Small intestine (tissue), 16 donors: ENCODE results near the gene TRAPPC2L. TPM values are rescaled to one million over a fixed set of nuclear protein-coding genes. Genes with fewer than 3 reads are reported as not detected.

Experiments
- DNase-seq, 2 donors: peaks; one replicate each; pipeline versions ENCODE4 v3.0.0 to v3.0.0-alpha.2; 2013
- FAIRE-seq: peaks from 2 replicates; lab custom pipeline; 2012; peaks lifted over from hg19 to GRCh38; lab: Jason Lieb, UNC
- H3K27ac ChIP-seq, 3 donors: one replicate each; pipeline ENCODE4 v1.5.1; 2013; ENCODE audit warnings: low read length in 2 of 3, mild to moderate bottlenecking in 2 of 3, control low read depth in 1 of 3, inconsistent platforms in 1 of 3, low read depth in 1 of 3, moderate library complexity in 1 of 3
- H3K27me3 ChIP-seq, 3 donors: one replicate each; pipeline ENCODE4 v1.6.1; 2013; ENCODE audit warnings: low read length in 3 of 3, inconsistent platforms in 1 of 3; ENCODE audit not compliant: control insufficient read depth in 3 of 3, insufficient read depth in 3 of 3
- H3K36me3 ChIP-seq, 3 donors: one replicate each; pipeline ENCODE4 v1.6.1; 2013; ENCODE audit warnings: low read length in 3 of 3, inconsistent platforms in 1 of 3, low read depth in 1 of 3, mild to moderate bottlenecking in 1 of 3, moderate library complexity in 1 of 3; ENCODE audit not compliant: control insufficient read depth in 3 of 3, insufficient read depth in 2 of 3
- H3K4me1 ChIP-seq, 3 donors: one replicate each; pipeline ENCODE4 v1.6.1; 2013; ENCODE audit warnings: low read length in 2 of 3, inconsistent platforms in 1 of 3, low read depth in 1 of 3, mild to moderate bottlenecking in 1 of 3, moderate library complexity in 1 of 3; ENCODE audit not compliant: control insufficient read depth in 3 of 3, insufficient read depth in 2 of 3
- H3K4me3 ChIP-seq, 3 donors: one replicate each; pipeline ENCODE4 v1.5.1; 2013; ENCODE audit warnings: low read length in 3 of 3, control low read depth in 1 of 3, inconsistent platforms in 1 of 3, low read depth in 1 of 3, mild to moderate bottlenecking in 1 of 3, moderate library complexity in 1 of 3
- H3K9me3 ChIP-seq, 2 donors: one replicate each; pipeline ENCODE4 v1.6.1; 2013; ENCODE audit warnings: low read depth in 1 of 2, low read length in 1 of 2; ENCODE audit not compliant: control insufficient read depth in 2 of 2, insufficient read depth in 1 of 2
- WGBS, 3 donors: extraction: QIAGEN DNeasy Blood & Tissue Kit; methylation state at CpG; one replicate each; pipeline ENCODE4 v1.1.7; 2013; 5-methylcytosine and 5-hydroxymethylcytosine counted together
- long read RNA-seq, 10 donors: transcript quantifications; one replicate each; lab custom pipeline, GENCODE V29; 2026
- polyA plus RNA-seq, 4 donors: library from polyadenylated mRNA; stranded (reverse) in 3 of 4; unstranded in 1 of 4; fragments of 200-250 nt in 3 of 4; fragments of 120-200 nt in 1 of 4; gene quantifications; one replicate each; pipeline versions ENCODE4 v1.2.1 to v1.2.3, GENCODE V29; 2013
- donor health status: healthy with polysubstance abuse.
- donor health status: control.
- donor health status: control.
- donor health status: Bipolar disorder and iron deficiency.
- donor health status: healthy.

The TRAPPC2L gene, protein sequence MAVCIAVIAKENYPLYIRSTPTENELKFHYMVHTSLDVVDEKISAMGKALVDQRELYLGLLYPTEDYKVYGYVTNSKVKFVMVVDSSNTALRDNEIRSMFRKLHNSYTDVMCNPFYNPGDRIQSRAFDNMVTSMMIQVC
- 100 to 1,000 TPM in 1 of 4 donors, 10 to 100 TPM in 3; 46.6 to 104 (median 72.7) TPM for polyA plus RNA-seq
- long read RNA-seq, donor 1 = 0 reads
- long read RNA-seq, donor 2, transcript TRAPPC2L-201 (5 exons, 2,215 nt) = major isoform, 6 of 25 reads
- long read RNA-seq, donor 2, partial matches to known transcripts = 0 of 25 reads
- long read RNA-seq, donor 2, other reads (novel, unspliced or antisense) = 15 of 25 reads
- long read RNA-seq, donor 3, transcript TRAPPC2L-201 (5 exons, 2,215 nt) = major isoform, 15 of 46 reads
- long read RNA-seq, donor 3, partial matches to known transcripts = 0 of 46 reads
- long read RNA-seq, donor 3, other reads (novel, unspliced or antisense) = 20 of 46 reads
- long read RNA-seq, donor 4, partial matches to known transcripts = 0 of 1 reads
- long read RNA-seq, donor 4, other reads (novel, unspliced or antisense) = 0 of 1 reads
- long read RNA-seq, donor 5, partial matches to known transcripts = 0 of 26 reads
- long read RNA-seq, donor 5, other reads (novel, unspliced or antisense) = 19 of 26 reads
- long read RNA-seq, donor 6, transcript TRAPPC2L-201 (5 exons, 2,215 nt) = major isoform, 10 of 32 reads
- long read RNA-seq, donor 6, partial matches to known transcripts = 0 of 32 reads
- long read RNA-seq, donor 6, other reads (novel, unspliced or antisense) = 18 of 32 reads
- long read RNA-seq, donor 7, transcript TRAPPC2L-201 (5 exons, 2,215 nt) = major isoform, 12 of 57 reads
- long read RNA-seq, donor 7, partial matches to known transcripts = 0 of 57 reads
- long read RNA-seq, donor 7, other reads (novel, unspliced or antisense) = 43 of 57 reads
- long read RNA-seq, donor 8, partial matches to known transcripts = 0 of 2 reads
- long read RNA-seq, donor 8, other reads (novel, unspliced or antisense) = 0 of 2 reads
- long read RNA-seq, donor 9, transcript TRAPPC2L-201 (5 exons, 2,215 nt) = major isoform, 5 of 6 reads
- long read RNA-seq, donor 9, partial matches to known transcripts = 0 of 6 reads
- long read RNA-seq, donor 9, other reads (novel, unspliced or antisense) = 0 of 6 reads
- long read RNA-seq, donor 10, transcript TRAPPC2L-201 (5 exons, 2,215 nt) = major isoform, 14 of 65 reads
- long read RNA-seq, donor 10, partial matches to known transcripts = 0 of 65 reads
- long read RNA-seq, donor 10, other reads (novel, unspliced or antisense) = 47 of 65 reads

DNA sequence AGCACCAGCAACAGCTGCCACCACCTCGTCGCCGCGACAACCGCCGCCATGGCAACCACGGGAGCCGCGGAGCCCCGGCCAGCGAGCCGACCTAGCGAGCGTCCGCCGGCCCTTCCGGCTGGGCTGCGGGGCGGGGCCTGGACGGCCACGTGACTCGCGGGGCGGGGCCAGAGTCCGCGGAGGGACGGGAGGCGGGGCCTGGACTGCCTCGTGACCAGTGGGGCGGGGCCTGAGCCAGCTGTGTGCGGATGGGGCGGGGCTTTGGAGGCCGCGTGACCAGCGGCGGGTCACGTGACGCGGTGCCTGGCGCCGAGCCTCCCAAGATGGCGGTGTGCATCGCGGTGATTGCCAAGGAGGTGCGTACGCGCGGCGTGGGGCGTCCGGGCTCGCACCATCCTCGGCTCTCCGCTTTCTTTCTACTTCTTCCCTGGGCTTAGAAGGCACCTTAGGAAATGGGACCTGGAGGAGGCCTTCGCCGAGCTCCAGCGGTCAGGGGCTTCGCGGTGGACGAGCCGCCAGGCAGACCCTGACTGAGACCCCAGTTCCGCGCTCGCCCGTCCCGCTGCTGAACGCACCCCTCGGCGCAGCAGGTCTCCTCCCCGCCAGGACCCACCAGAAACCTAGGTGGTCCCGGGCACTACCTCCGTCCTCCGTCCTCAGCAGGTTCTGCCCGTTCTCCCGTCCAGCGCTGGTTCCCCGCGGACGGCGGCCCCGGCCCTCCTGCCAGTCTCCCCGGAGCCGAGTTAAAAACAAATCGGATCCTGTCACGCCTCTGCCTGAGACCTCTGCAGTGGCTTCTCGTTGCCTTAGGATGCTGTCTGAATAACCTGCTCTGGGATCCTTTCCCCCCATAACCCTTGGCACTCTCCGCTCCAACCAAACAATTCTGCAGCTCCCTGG, at the start of gene TRAPPC2L, which contains the start of gene GALNS:
TRAPPC2L (plus strand) TSS at position 300 of the 900 bp plus-strand sequence; CDS start at position 324, 24 bp downstream.
GALNS (minus strand) TSS at position 120 of the 900 bp plus-strand sequence; CDS start at position 50, 70 bp downstream.
- WGBS, 3 donors = 0 to 1% (median 0%) methylated on average over 48 to 87 of the region's 87 CpGs
- Histone ChIP-seq H3K27me3 (no peaks in the 10 kb centered on the region), H3K4me1 (peaks cover 0 to 10% (median 5%) of the 10 kb centered on the region in 3 donors), H3K9me3 (no peaks in the 10 kb centered on the region), H3K36me3 (peaks cover 2 to 54% (median 10%) of the 10 kb centered on the region in 3 donors), H3K4me3 (peak within 1 kb of the TSS; percentile 80 to 94 (median 94)), H3K27ac (peak within 1 kb of the TSS; percentile 61 to 87 (median 79))
- FAIRE-seq (no peak), DNase-seq (peak; percentile 94 to 97)

DNA sequence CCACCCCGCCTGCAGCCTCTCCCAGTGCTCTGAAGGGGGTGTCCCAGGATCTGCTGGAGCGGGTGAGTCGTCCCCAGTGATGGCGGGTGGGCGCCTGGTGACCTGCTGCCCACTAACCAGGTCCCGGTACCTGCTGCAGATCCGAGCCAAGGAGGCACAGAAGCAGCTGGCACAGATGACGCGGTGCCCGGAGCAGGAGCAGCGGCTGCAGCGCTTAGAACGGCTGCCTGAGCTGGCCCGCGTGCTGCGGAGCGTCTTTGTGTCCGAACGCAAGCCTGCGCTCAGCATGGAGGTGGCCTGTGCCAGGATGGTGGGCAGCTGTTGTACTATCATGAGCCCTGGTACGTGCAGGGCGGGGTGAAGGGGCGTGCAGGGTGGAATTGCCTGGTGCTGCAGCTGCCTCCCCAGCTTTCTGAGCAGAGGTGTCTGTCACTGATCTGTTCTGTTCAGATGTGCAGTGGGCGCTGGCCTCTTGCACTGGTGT, 49.7 kb upstream of the TRAPPC2L start:
- no peak for FAIRE-seq
- Histone ChIP-seq H3K4me1 (peaks cover 0 to 29% (median 9%) of the 10 kb centered on the region in 3 donors), H3K27ac (no peak overlapping the region), H3K27me3 (no peaks in the 10 kb centered on the region), H3K9me3 (no peaks in the 10 kb centered on the region), H3K36me3 (peaks cover 0 to 62% (median 0%) of the 10 kb centered on the region in 3 donors), H3K4me3 (no peak overlapping the region)
- WGBS, 3 donors = 84 to 90% (median 88%) methylated on average over 24 of the region's 24 CpGs
- no peak for DNase-seq

DNA sequence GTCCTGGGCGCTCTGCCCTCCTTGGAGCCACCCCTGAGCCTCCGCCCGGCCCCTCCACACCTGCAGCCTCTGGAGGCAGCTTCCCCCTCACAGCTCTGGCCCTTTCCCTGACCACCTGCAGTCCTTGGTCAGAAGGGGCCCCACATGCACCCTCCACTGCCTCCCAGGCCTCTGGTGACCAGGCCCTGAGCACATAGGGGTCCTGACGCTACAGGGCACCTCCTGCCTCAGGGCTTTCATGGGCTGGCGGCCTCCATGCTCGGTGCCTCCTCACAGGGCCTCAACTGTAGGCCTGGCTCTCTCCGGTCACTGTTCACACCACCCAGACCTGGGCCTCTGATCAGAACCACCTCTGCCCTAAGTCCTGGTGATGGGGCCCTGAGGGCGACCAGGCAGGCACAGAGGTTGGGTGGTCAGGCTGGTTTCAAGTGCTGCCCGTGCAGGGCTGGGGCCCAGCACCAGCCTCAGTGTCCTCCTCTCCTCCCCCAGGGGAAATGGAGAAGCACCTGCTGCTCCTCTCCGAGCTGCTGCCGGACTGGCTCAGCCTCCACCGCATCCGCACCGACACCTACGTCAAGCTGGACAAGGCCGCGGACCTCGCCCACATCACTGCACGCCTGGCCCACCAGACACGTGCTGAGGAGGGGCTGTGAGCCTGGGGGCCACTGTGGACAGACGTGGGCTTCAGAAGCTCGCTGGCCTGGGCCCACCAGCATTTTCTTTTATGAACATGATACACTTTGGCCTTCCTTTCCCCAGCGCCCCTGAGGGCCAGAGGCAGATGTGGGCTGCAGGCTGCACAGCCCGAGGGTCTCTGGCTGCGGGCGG, 49.1 kb upstream of the TRAPPC2L start:
- FAIRE-seq (no peak), DNase-seq (no peak)
- Histone ChIP-seq H3K36me3 (peaks cover 0 to 62% (median 0%) of the 10 kb centered on the region in 3 donors), H3K9me3 (no peaks in the 10 kb centered on the region), H3K4me3 (no peak overlapping the region), H3K27ac (no peak overlapping the region), H3K27me3 (no peaks in the 10 kb centered on the region), H3K4me1 (peaks cover 0 to 30% (median 9%) of the 10 kb centered on the region in 3 donors)
- 85 to 91% (median 89%) methylated on average over 23 to 26 of the region's 26 CpGs for WGBS, 3 donors

DNA sequence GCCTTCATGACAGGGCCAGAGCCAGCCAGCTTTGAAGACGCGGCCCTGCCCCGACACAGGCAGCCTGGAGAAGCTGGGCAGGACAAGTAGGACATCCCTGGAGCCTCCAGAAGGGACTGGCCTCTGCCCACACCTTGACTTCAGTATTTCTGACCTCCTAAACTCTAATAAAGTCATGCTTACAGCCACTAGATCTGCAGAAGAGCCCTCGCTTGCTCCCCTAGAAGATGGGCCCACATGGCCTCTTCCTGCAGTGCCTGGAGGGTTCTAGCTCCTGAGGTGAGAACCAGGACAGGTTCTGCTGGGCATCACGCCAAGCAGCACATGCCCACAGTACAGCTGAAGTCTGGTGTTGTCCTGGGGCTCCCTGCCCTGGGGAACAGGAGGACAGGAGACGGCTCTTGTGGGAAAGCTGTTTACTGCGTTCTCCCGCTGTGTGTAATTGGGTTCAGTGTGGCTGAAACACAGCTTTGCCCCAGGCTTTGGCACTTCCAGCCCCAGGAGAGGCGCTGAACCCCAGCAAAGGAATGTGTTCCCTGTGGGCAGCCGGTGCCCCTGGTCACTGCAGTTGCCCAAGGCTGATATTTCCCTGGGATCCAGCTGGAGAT, 47.8 kb upstream of the TRAPPC2L start:
- FAIRE-seq (no peak), DNase-seq (no peak)
- 79 to 84% (median 83%) methylated on average over 10 of the region's 10 CpGs for WGBS, 3 donors
- peaks cover 0 to 62% (median 0%) of the 10 kb centered on the region in 3 donors for H3K36me3 ChIP-seq
- H3K27ac ChIP-seq = no peak overlapping the region
- H3K4me3 ChIP-seq = no peak overlapping the region
- H3K4me1 ChIP-seq = peaks cover 0 to 35% (median 9%) of the 10 kb centered on the region in 3 donors
- H3K27me3 ChIP-seq = no peaks in the 10 kb centered on the region
- H3K9me3 ChIP-seq = no peaks in the 10 kb centered on the region

DNA sequence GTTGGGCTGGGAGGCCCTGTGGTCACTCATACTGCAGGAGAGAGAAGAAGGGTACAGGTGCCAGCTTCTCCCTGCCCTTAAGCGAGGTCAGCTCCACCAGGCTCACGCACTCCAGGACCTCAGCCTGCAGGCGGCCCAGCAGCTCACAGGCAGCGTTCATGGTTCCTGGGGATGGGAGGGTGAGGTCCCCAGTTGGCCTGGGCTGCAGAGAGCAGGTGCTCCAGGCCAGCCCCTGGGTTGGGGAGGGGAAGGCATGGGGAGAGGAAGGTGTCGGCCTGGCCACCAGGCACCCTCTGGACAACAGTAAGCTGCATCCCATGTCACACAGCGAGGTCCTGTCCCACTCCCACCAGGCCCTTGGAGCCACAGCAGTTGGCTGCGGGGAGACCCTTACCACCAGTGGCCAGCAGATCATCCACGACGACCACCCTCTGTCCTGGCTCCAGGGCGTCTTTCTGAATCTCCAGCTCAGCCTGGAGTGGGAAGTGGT, 47.2 kb upstream of the TRAPPC2L start:
- peaks cover 0 to 31% (median 9%) of the 10 kb centered on the region in 3 donors for H3K4me1 ChIP-seq
- no peak overlapping the region for H3K27ac ChIP-seq
- H3K27me3 ChIP-seq = no peaks in the 10 kb centered on the region
- DNase-seq = no peak
- 75 to 81% (median 78%) methylated on average over 10 of the region's 10 CpGs for WGBS, 3 donors
- H3K4me3 ChIP-seq = no peak overlapping the region
- FAIRE-seq = no peak
- peaks cover 0 to 61% (median 0%) of the 10 kb centered on the region in 3 donors for H3K36me3 ChIP-seq
- H3K9me3 ChIP-seq = no peaks in the 10 kb centered on the region

DNA sequence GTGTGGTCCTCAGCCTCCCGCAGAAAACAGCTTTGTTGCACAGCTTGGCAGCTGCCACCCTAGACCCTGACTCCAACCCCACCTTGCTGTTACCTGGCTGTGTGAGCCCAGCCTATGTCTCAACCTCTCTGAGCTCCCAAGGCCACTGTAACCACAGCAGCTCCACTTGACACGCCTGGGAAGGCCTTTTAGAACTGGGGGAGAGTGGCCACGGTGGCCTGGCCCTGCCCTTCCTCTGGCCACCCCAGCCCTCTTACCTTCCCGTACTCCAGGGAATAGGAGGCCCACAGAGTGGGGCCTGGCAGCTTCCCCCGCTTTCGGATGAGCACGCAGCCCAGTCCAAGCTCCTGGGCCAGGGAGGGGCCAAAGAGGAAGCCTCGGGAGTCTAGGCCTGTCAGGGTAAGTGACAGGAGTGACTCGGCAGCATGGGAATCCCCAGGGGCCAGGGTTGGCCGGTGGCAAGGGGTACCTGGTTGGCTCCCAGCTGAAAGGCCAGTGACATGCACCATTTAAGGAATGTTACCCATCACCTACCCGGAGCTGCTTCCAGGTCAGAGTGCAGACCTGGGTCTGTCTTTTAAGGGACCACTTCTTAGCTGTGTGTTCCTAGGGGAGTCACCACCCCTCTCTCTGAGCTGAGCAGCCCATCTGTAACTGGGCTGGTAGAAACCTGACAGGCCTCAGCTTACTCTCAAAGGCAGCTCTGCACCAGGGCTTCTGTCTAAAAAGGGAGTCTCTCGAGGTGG, 46.6 kb upstream of the TRAPPC2L start:
- Histone ChIP-seq H3K4me3 (peak overlapping the region in 2 of 3 donors; percentile 72 to 78), H3K4me1 (peaks cover 0 to 25% (median 9%) of the 10 kb centered on the region in 3 donors), H3K27ac (peak overlapping the region; percentile 76 to 95 (median 93)), H3K27me3 (no peaks in the 10 kb centered on the region), H3K36me3 (peaks cover 0 to 55% (median 0%) of the 10 kb centered on the region in 3 donors), H3K9me3 (no peaks in the 10 kb centered on the region)
- FAIRE-seq = no peak
- DNase-seq = no peak
- 26 to 29% (median 27%) methylated on average over 12 of the region's 12 CpGs for WGBS, 3 donors
